Suppressor macrophage treated with lipopolysaccharide for 4 hours (primary cell): Measurements from ENCODE around the gene KAZN.

Experiments
- DNase-seq: peaks from one replicate; pipeline ENCODE4 v3.0.0-alpha.2; 2020

KAZN gene

GRCh38 chr1:14968251-14968851 lies 369.9 kb downstream of the KAZN start:
- no peak for DNase-seq

GRCh38 chr1:14969006-14969405 lies 370.5 kb downstream of the KAZN start:
- no peak for DNase-seq

- DNase-seq: peak; percentile 57
Observed at GRCh38 chr1:14970115-14970798, 371.8 kb downstream of the KAZN start.

GRCh38 chr1:14970799-14971141 lies 372.3 kb downstream of the KAZN start:
- DNase-seq: no peak

- no peak for DNase-seq
Observed at GRCh38 chr1:14971221-14971620, 372.7 kb downstream of the KAZN start.

GRCh38 chr1:14972107-14972506 lies 373.6 kb downstream of the KAZN start:
- no peak for DNase-seq

- no peak for DNase-seq
Observed at GRCh38 chr1:14973773-14974172, 375.3 kb downstream of the KAZN start.

- no peak for DNase-seq
Observed at GRCh38 chr1:14974361-14974760, 375.9 kb downstream of the KAZN start.

- no peak for DNase-seq
Observed at GRCh38 chr1:14975119-14975518, 376.6 kb downstream of the KAZN start.

GRCh38 chr1:14976256-14976655 lies 377.8 kb downstream of the KAZN start:
- DNase-seq: no peak

GRCh38 chr1:14977338-14977931 lies 378.9 kb downstream of the KAZN start:
- DNase-seq: no peak

- no peak for DNase-seq
Observed at GRCh38 chr1:14980621-14981218, 382.2 kb downstream of the KAZN start.

- DNase-seq: no peak
Observed at GRCh38 chr1:14982029-14982428, 383.5 kb downstream of the KAZN start.

- no peak for DNase-seq
Observed at GRCh38 chr1:14983277-14983676, 384.8 kb downstream of the KAZN start.

- no peak for DNase-seq
Observed at GRCh38 chr1:14986168-14986567, 387.7 kb downstream of the KAZN start.

GRCh38 chr1:14987829-14988603 lies 389.5 kb downstream of the KAZN start:
- no peak for DNase-seq

GRCh38 chr1:14988636-14989035 lies 390.2 kb downstream of the KAZN start:
- no peak for DNase-seq

GRCh38 chr1:14989931-14990728 lies 391.6 kb downstream of the KAZN start:
- no peak for DNase-seq

GRCh38 chr1:14993414-14993813 lies 394.9 kb downstream of the KAZN start:
- no peak for DNase-seq

GRCh38 chr1:14994148-14994547 lies 395.7 kb downstream of the KAZN start:
- DNase-seq: no peak

GRCh38 chr1:14994841-14995437 lies 396.5 kb downstream of the KAZN start:
- DNase-seq: no peak
